SU-DHL-6 (cell line): ENCODE results near the gene TRRAP.

ENCODE experiments used
- H2AFZ ChIP-seq: fragments of 200-600 bp; sonication (generic); 2 replicates; pipeline ENCODE4 v1.6.1; 2014; ENCODE audit warnings: low read depth, mild to moderate bottlenecking, moderate library complexity, mixed read lengths, antibody characterized with exemption, low read length; ENCODE audit not compliant: severe bottlenecking
- H3F3A ChIP-seq: fragments of 200-600 bp; shearing (Covaris generic); 2 replicates; pipeline ENCODE4 v1.6.0; 2016; ENCODE audit warnings: antibody characterized with exemption, mild to moderate bottlenecking; ENCODE audit not compliant: insufficient read depth
- H3K27ac ChIP-seq: fragments of 200-600 bp; sonication (generic); 2 replicates; pipeline ENCODE4 v1.5.1; 2016; ENCODE audit warnings: low read depth, mild to moderate bottlenecking, low read length, moderate library complexity, mixed read lengths
- H3K27me3 ChIP-seq: fragments of 200-600 bp; sonication (generic), shearing (Covaris generic); 2 replicates; pipeline ENCODE4 v1.6.0; 2014; ENCODE audit warnings: mild to moderate bottlenecking, low read length
- H3K36me3 ChIP-seq: fragments of 200-600 bp; sonication (generic); 2 replicates; pipeline ENCODE4 v1.6.1; 2014; ENCODE audit warnings: mild to moderate bottlenecking, low read length, mixed read lengths
- H3K4me2 ChIP-seq: fragments of 300-600, 200-600 bp; shearing (Covaris generic), sonication (generic); 2 replicates; pipeline ENCODE4 v1.6.0; 2014; ENCODE audit warnings: low read length, low read depth, mild to moderate bottlenecking; ENCODE audit not compliant: poor library complexity, severe bottlenecking
- H3K4me3 ChIP-seq: fragments of 200-600 bp; sonication (generic); 2 replicates; pipeline ENCODE4 v1.5.1; 2014; ENCODE audit warnings: antibody characterized with exemption, low read length, mild to moderate bottlenecking, mixed read lengths; ENCODE audit not compliant: insufficient read depth, poor library complexity, severe bottlenecking
- H3K79me2 ChIP-seq: fragments of 200-600 bp; sonication (generic); 2 replicates; pipeline ENCODE4 v1.6.1; 2014; ENCODE audit warnings: mild to moderate bottlenecking, low read length, moderate library complexity; ENCODE audit not compliant: insufficient read depth
- H3K9ac ChIP-seq: fragments of 200-600 bp; sonication (generic); 2 replicates; pipeline ENCODE4 v1.7.0; 2014; ENCODE audit warnings: mild to moderate bottlenecking, low read length
- H3K9me2 ChIP-seq: fragments of 200-600 bp; sonication (generic); replicated peaks from 2 replicates; pipeline ENCODE4 v1.6.1; 2014; ENCODE audit warnings: low read length; ENCODE audit not compliant: insufficient read depth
- H3K9me3 ChIP-seq: fragments of 200-600 bp; sonication (generic); 2 replicates; pipeline ENCODE4 v1.6.1; 2014; ENCODE audit warnings: low read length, mixed read lengths; ENCODE audit not compliant: insufficient read depth
- H4K20me1 ChIP-seq: fragments of 200-600 bp; sonication (generic); 2 replicates; pipeline ENCODE4 v1.6.1; 2014; ENCODE audit warnings: low read depth, mild to moderate bottlenecking, antibody characterized with exemption, low read length, moderate library complexity, mixed read lengths
- EZH2phosphoT487 ChIP-seq: fragments of 200-600 bp; sonication (generic), shearing (Covaris generic); conservative IDR thresholded peaks from 2 replicates; pipeline ENCODE4 v1.6.1; 2018; ENCODE audit warnings: mild to moderate bottlenecking, antibody characterized with exemption, low read length, moderate library complexity, mixed read lengths
- TF ChIP-seq, protein P1 (sequence below): fragments of 200-600 bp; sonication (generic); IDR thresholded peaks from one replicate; pipeline ENCODE4 v1.5.1; 2017; ENCODE audit warnings: antibody characterized with exemption, mild to moderate bottlenecking, low read length, moderate library complexity; ENCODE audit not compliant: insufficient read depth, poor library complexity, severe bottlenecking

Gene TRRAP

DNA sequence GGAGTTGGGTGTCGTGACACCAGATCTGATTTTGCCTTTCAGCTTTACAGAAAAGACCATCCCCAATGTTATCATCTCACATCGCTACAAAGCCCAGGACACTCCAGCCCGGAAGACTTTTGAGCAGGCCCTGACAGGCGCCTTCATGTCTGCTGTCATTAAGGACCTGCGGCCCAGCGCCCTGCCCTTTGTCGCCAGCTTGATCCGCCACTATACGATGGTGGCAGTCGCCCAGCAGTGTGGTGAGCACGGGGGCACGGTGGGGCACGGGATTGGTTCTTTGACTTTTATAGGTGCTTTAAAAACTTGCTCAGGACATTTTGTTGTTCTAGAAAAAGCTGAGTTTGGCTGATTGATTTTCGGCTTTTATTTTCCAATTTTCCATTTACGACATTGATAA, 48.8 kb downstream of the TRRAP start:
- no peak overlapping the region for H3K4me2 ChIP-seq
- H3K79me2 ChIP-seq: no peaks in the 10 kb centered on the region
- peaks cover 37% of the 10 kb centered on the region; the same call in 1 of the 2 replicates for H3K36me3 ChIP-seq
- no peaks in the 10 kb centered on the region for H3K9me3 ChIP-seq
- H3K9ac ChIP-seq: no peak overlapping the region
- no peaks in the 10 kb centered on the region for H3K9me2 ChIP-seq
- no peak overlapping the region for H3K4me3 ChIP-seq
- no peak for TF ChIP-seq EZH2phosphoT487
- TF ChIP-seq, protein P1, sequence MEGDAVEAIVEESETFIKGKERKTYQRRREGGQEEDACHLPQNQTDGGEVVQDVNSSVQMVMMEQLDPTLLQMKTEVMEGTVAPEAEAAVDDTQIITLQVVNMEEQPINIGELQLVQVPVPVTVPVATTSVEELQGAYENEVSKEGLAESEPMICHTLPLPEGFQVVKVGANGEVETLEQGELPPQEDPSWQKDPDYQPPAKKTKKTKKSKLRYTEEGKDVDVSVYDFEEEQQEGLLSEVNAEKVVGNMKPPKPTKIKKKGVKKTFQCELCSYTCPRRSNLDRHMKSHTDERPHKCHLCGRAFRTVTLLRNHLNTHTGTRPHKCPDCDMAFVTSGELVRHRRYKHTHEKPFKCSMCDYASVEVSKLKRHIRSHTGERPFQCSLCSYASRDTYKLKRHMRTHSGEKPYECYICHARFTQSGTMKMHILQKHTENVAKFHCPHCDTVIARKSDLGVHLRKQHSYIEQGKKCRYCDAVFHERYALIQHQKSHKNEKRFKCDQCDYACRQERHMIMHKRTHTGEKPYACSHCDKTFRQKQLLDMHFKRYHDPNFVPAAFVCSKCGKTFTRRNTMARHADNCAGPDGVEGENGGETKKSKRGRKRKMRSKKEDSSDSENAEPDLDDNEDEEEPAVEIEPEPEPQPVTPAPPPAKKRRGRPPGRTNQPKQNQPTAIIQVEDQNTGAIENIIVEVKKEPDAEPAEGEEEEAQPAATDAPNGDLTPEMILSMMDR: no peak
- H3F3A ChIP-seq: no peaks in the 10 kb centered on the region
- no peaks in the 10 kb centered on the region for H3K27me3 ChIP-seq
- H4K20me1 ChIP-seq: no peaks in the 10 kb centered on the region; the same call in 1 of the 2 replicates
- H3K27ac ChIP-seq: no peak overlapping the region
- no peak overlapping the region for H2AFZ ChIP-seq

DNA sequence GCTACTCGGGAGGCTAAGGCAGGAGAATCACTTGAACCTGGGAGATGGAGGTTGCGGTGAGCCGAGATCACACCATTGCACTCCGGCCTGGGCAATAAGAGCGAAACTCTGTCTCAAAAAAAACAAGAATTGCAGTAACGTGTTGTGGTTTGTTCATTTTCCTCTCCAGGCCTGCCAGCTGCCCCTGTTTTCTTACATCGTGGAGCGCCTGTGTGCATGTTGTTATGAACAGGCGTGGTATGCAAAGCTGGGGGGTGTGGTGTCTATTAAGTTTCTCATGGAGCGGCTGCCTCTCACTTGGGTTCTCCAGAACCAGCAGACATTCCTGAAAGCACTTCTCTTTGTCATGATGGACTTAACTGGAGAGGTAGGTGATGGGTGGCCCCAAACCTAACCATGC, 52.1 kb downstream of the TRRAP start:
- H3F3A ChIP-seq: no peaks in the 10 kb centered on the region
- no peaks in the 10 kb centered on the region for H4K20me1 ChIP-seq
- H3K4me2 ChIP-seq: no peak overlapping the region
- no peak for TF ChIP-seq EZH2phosphoT487
- TF ChIP-seq, protein P1: no peak
- H2AFZ ChIP-seq: no peak overlapping the region
- H3K9me3 ChIP-seq: no peaks in the 10 kb centered on the region
- no peaks in the 10 kb centered on the region for H3K27me3 ChIP-seq
- no peak overlapping the region for H3K27ac ChIP-seq
- H3K36me3 ChIP-seq: peaks cover 45% of the 10 kb centered on the region
- no peaks in the 10 kb centered on the region for H3K79me2 ChIP-seq
- H3K9ac ChIP-seq: no peak overlapping the region
- no peaks in the 10 kb centered on the region for H3K9me2 ChIP-seq
- no peak overlapping the region for H3K4me3 ChIP-seq

DNA sequence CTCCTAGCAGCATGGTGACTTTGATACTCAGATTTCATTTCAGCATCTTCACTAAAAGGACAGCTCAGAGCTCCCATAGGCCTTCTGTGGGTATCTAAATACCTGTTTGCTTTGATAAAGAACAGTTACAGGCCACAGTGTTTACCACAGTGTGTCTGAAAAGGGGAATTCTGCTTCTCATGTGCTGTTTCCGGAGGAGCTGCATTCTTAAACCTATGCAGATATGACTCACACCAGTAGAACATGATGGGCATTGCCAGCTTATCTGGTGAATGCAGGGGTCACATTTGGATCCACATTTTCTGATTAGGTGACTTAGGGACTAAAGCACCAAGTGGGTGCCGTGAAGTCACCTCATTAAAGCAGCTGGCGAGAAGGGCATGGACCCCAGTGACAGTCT, 52.6 kb downstream of the TRRAP start:
- H3K4me2 ChIP-seq: no peak overlapping the region
- no peaks in the 10 kb centered on the region for H3K27me3 ChIP-seq

More for the DNA sequence above, 52.6 kb downstream of the TRRAP start:
- no peak overlapping the region for H2AFZ ChIP-seq
- no peaks in the 10 kb centered on the region for H3K9me3 ChIP-seq
- H3K4me3 ChIP-seq: no peak overlapping the region
- no peaks in the 10 kb centered on the region for H3F3A ChIP-seq
- no peak overlapping the region for H3K9ac ChIP-seq
- H3K36me3 ChIP-seq: peaks cover 49% of the 10 kb centered on the region
- no peak overlapping the region for H3K27ac ChIP-seq
- no peaks in the 10 kb centered on the region for H4K20me1 ChIP-seq
- H3K79me2 ChIP-seq: no peaks in the 10 kb centered on the region
- H3K9me2 ChIP-seq: no peaks in the 10 kb centered on the region
- TF ChIP-seq, protein P1: no peak
- no peak for TF ChIP-seq EZH2phosphoT487
